ENCODE results near the gene SYNJ2.

Gene SYNJ2

GRCh38 chr6:158143700-158144099 is 162.0 kb downstream of the SYNJ2 start:
- peak; percentile 58 for TF ChIP-seq CTCF (IDR thresholded peaks at IDR 0.05; ENCODE audit: low read depth, low read length, missing control alignments)
- Histone ChIP-seq H3K4me3 (ENCODE audit: low read depth, low read length) (no peak overlapping the region), H3K36me3 (replicated peaks) (peaks cover 6% of the 10 kb centered on the region), H3K27ac (no peak overlapping the region), H3K27me3 (replicated peaks) (no peaks in the 10 kb centered on the region)
- no peak for DNase-seq
- in situ Hi-C loops (cut with HindIII; ENCODE audit: low pct_ligation_motif_present, low sequenced_read_pairs): no loop called here

Measured in brain microvascular endothelial cell (primary cell).